VCaP (cell line): Measurements from ENCODE around the gene MORN1.

Source experiments
- H3K27ac ChIP-seq: fragments of 450-650 bp; 2 replicates; pipeline ENCODE4 v1.5.1; 2017
- CTCF ChIP-seq: fragments of 450-650 bp; conservative IDR thresholded peaks from 2 replicates; pipeline ENCODE4 v1.5.1; 2017; ENCODE audit warnings: mild to moderate bottlenecking, moderate library complexity

MORN1 gene

GRCh38 chr1:2354511-2355372 lies 36.6 kb downstream of the MORN1 start:
- TF ChIP-seq CTCF = no peak
- no peak overlapping the region for H3K27ac ChIP-seq

GRCh38 chr1:2353551-2354438 lies 37.6 kb downstream of the MORN1 start:
- no peak for TF ChIP-seq CTCF
- H3K27ac ChIP-seq = no peak overlapping the region

- no peak overlapping the region for H3K27ac ChIP-seq
- no peak for TF ChIP-seq CTCF
Measured at GRCh38 chr1:2352897-2353550, 38.3 kb downstream of the MORN1 start.

- no peak overlapping the region for H3K27ac ChIP-seq
- no peak for TF ChIP-seq CTCF
Measured at GRCh38 chr1:2352341-2352896, 38.9 kb downstream of the MORN1 start.

GRCh38 chr1:2351723-2352122 lies 39.6 kb downstream of the MORN1 start:
- H3K27ac ChIP-seq = no peak overlapping the region
- TF ChIP-seq CTCF = no peak

- no peak overlapping the region for H3K27ac ChIP-seq
- TF ChIP-seq CTCF = no peak
Measured at GRCh38 chr1:2350911-2351655, 40.3 kb downstream of the MORN1 start.
